Stomach (tissue), 4 donors: ENCODE data around the gene POGZ.

ENCODE experiments used
- EP300 ChIP-seq: sonication (generic); formaldehyde crosslinking; IDR thresholded peaks from one replicate; pipeline ENCODE4 v1.6.1; 2017; ENCODE audit warnings: antibody characterized with exemption
- POLR2AphosphoS5 ChIP-seq, 3 donors: sonication (generic); formaldehyde crosslinking; IDR thresholded peaks; one replicate each; pipeline ENCODE4 v1.6.1; 2016; ENCODE audit warnings: antibody characterized with exemption in 3 of 3

- TF ChIP-seq EP300: no peak
- TF ChIP-seq POLR2AphosphoS5 (IDR thresholded peaks at IDR 0.05): no peak
Observed at GRCh38 chr1:151447696-151448095, 11.6 kb downstream of the POGZ start.
